WTC11 (cell line): ENCODE results near the gene TBCB. TPM values are rescaled to one million over a fixed set of nuclear protein-coding genes. Genes with fewer than 3 reads are reported as not detected.

Source experiments
- ATAC-seq: fragments of 200-7000 bp; cut with Tn5 transposase; 2 replicates; pipeline ENCODE4 v1.10.0; 2021; ENCODE audit warnings: mild to moderate bottlenecking, moderate library complexity
- CTCF ChIA-PET: fragments of 300-600 bp; sonication (Branson Sonifier 250); formaldehyde crosslinking; loops from one replicate; lab custom pipeline; 2021; ENCODE audit warnings: antibody characterized with exemption; lab: Charles Lee
- POLR2A ChIA-PET: fragments of 350-600 bp; sonication (Branson Sonifier 250); formaldehyde crosslinking; loops from one replicate; lab custom pipeline; 2021; ENCODE audit warnings: antibody characterized with exemption; lab: Charles Lee
- DNase-seq: peaks from one replicate; pipeline ENCODE4 v3.0.0; 2021; ENCODE audit warnings: low spot score
- H3K27ac Mint-ChIP-seq: 2 replicates; pipeline ENCODE4 v1.8.0; 2021; ENCODE audit warnings: mixed read lengths
- H3K27me3 Mint-ChIP-seq: 2 replicates; pipeline ENCODE4 v1.8.0; 2021; ENCODE audit warnings: low read depth, mild to moderate bottlenecking, moderate library complexity, mixed read lengths
- H3K36me3 Mint-ChIP-seq: 2 replicates; pipeline ENCODE4 v1.8.0; 2021; ENCODE audit warnings: mixed read lengths
- H3K4me1 Mint-ChIP-seq: 2 replicates; pipeline ENCODE4 v1.8.0; 2022; ENCODE audit warnings: mixed read lengths
- H3K4me3 Mint-ChIP-seq: 2 replicates; pipeline ENCODE4 v1.8.0; 2021; ENCODE audit warnings: mild to moderate bottlenecking, moderate library complexity, mixed read lengths
- H3K9me3 Mint-ChIP-seq: 2 replicates; pipeline ENCODE4 v1.8.0; 2021; ENCODE audit warnings: mixed read lengths
- ATF1 ChIP-seq: sonication (generic); formaldehyde crosslinking; IDR thresholded peaks from 2 replicates; pipeline ENCODE4 v1.8.1; 2023; ENCODE audit warnings: mild to moderate bottlenecking, moderate library complexity, missing genetic modification reagents
- CBFB ChIP-seq: sonication (generic); formaldehyde crosslinking; IDR thresholded peaks from 2 replicates; pipeline ENCODE4 v1.8.1; 2022; ENCODE audit warnings: mild to moderate bottlenecking, low read depth, missing genetic modification reagents
- EMX1 ChIP-seq: fragments of 250-450 bp; sonication (Bioruptor Pico); IDR thresholded peaks from 2 replicates; pipeline ENCODE4 v1.8.0; 2021; ENCODE audit warnings: mild to moderate bottlenecking
- ESRRA ChIP-seq: sonication (generic); formaldehyde crosslinking; IDR thresholded peaks from 2 replicates; pipeline ENCODE4 v1.8.1; 2022; ENCODE audit warnings: mild to moderate bottlenecking, missing genetic modification reagents, borderline replicate concordance
- GABPB1 ChIP-seq: sonication (generic); formaldehyde crosslinking; IDR thresholded peaks from 2 replicates; pipeline ENCODE4 v1.8.1; 2023; ENCODE audit warnings: mild to moderate bottlenecking, missing genetic modification reagents
- NFE2L1 ChIP-seq: sonication (generic); formaldehyde crosslinking; IDR thresholded peaks from 2 replicates; pipeline ENCODE4 v1.8.1; 2023; ENCODE audit warnings: missing genetic modification reagents
- NFYB ChIP-seq: sonication (generic); formaldehyde crosslinking; conservative IDR thresholded peaks from 2 replicates; pipeline ENCODE4 v1.8.0; 2022; ENCODE audit warnings: low read depth, missing genetic modification reagents
- NR1H2 ChIP-seq: sonication (generic); formaldehyde crosslinking; IDR thresholded peaks from 2 replicates; pipeline ENCODE4 v1.9.0; 2021; ENCODE audit warnings: mild to moderate bottlenecking, moderate library complexity, missing genetic modification reagents
- OVOL2 ChIP-seq: fragments of 250-450 bp; sonication (Bioruptor Pico); IDR thresholded peaks from 2 replicates; pipeline ENCODE4 v1.9.0; 2021; ENCODE audit warnings: mild to moderate bottlenecking, borderline replicate concordance
- TCF7 ChIP-seq: sonication (generic); formaldehyde crosslinking; IDR thresholded peaks from 2 replicates; pipeline ENCODE4 v1.8.0; 2022; ENCODE audit warnings: mild to moderate bottlenecking, low read depth, missing genetic modification reagents, moderate library complexity
- ZNF121 ChIP-seq: sonication (generic); formaldehyde crosslinking; IDR thresholded peaks from 2 replicates; pipeline ENCODE4 v1.8.0; 2023; ENCODE audit warnings: missing genetic modification reagents
- ZNF317 ChIP-seq: sonication (generic); formaldehyde crosslinking; IDR thresholded peaks from 2 replicates; pipeline ENCODE4 v1.8.1; 2023; ENCODE audit warnings: low read depth, mild to moderate bottlenecking, moderate library complexity, missing genetic modification reagents, borderline replicate concordance
- ZNF671 ChIP-seq: fragments of 250-450 bp; sonication (Bioruptor Pico); IDR thresholded peaks from 2 replicates; pipeline ENCODE4 v1.8.0; 2021; ENCODE audit warnings: mild to moderate bottlenecking
- total RNA-seq: library from RNA; stranded (reverse); gene quantifications from 3 replicates; pipeline ENCODE4 v1.2.3, GENCODE V29; 2021
- TF ChIP-seq, protein P1 (sequence below): sonication (generic); formaldehyde crosslinking; IDR thresholded peaks from 2 replicates; pipeline ENCODE4 v1.8.0; 2022; ENCODE audit warnings: mild to moderate bottlenecking, missing genetic modification reagents
- TF ChIP-seq, protein P2 (sequence below): sonication (generic); formaldehyde crosslinking; IDR thresholded peaks from 2 replicates; pipeline ENCODE4 v1.8.1; 2023; ENCODE audit warnings: mild to moderate bottlenecking, missing genetic modification reagents, moderate library complexity
- TF ChIP-seq, protein P3 (sequence below): sonication (generic); formaldehyde crosslinking; IDR thresholded peaks from 2 replicates; pipeline ENCODE4 v1.8.0; 2022; ENCODE audit warnings: mild to moderate bottlenecking, missing genetic modification reagents
- TF ChIP-seq, protein P4 (sequence below): fragments of 250-450 bp; sonication (Bioruptor Pico); IDR thresholded peaks from 2 replicates; pipeline ENCODE4 v1.8.0; 2021; ENCODE audit warnings: mild to moderate bottlenecking
- TF ChIP-seq, protein P5 (sequence below): sonication (generic); formaldehyde crosslinking; IDR thresholded peaks from 2 replicates; pipeline ENCODE4 v1.8.1; 2022; ENCODE audit warnings: low read depth, missing genetic modification reagents, borderline replicate concordance
- TF ChIP-seq, protein P6 (sequence below): fragments of 250-450 bp; sonication (Bioruptor Pico); IDR thresholded peaks from 2 replicates; pipeline ENCODE4 v1.9.0; 2021; ENCODE audit warnings: mild to moderate bottlenecking
- TF ChIP-seq, protein P7 (sequence below): sonication (generic); formaldehyde crosslinking; conservative IDR thresholded peaks from 2 replicates; pipeline ENCODE4 v1.8.1; 2022; ENCODE audit warnings: mild to moderate bottlenecking, missing genetic modification reagents
- TF ChIP-seq, protein P8 (sequence below): fragments of 250-450 bp; sonication (Bioruptor Pico); IDR thresholded peaks from 2 replicates; pipeline ENCODE4 v1.9.0; 2021; ENCODE audit warnings: moderate library complexity, mild to moderate bottlenecking, inconsistent platforms, borderline replicate concordance

The TBCB gene
- total RNA-seq, 1 experiment from 2014 or later = 182 TPM

DNA sequence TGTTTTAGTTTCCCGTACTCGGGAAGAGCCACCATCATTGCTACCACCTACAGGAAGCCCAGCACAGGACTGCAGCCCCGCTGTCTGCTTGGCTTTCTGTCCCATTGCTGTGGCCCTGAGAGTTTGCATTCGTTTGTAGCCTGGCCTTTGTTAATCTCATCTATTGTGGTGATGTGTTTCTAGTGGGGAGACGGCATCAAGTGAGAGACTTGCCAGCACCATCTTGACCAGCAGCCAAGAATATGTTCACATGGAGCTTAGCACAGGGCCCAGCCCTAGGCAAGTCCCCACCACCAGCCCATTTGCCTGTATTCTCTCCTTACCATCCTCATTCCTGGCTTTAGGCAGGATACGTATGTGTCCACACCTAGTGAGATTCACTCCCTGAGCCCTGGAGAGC is 21.6 kb upstream of the TBCB start:
- no peaks in the 10 kb centered on the region for H3K4me1 Mint-ChIP-seq
- no peak for DNase-seq
- TF ChIP-seq ZNF121 (CRISPR knock-in tag) = no peak
- TF ChIP-seq, protein P1, sequence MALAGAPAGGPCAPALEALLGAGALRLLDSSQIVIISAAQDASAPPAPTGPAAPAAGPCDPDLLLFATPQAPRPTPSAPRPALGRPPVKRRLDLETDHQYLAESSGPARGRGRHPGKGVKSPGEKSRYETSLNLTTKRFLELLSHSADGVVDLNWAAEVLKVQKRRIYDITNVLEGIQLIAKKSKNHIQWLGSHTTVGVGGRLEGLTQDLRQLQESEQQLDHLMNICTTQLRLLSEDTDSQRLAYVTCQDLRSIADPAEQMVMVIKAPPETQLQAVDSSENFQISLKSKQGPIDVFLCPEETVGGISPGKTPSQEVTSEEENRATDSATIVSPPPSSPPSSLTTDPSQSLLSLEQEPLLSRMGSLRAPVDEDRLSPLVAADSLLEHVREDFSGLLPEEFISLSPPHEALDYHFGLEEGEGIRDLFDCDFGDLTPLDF (CRISPR knock-in tag) = no peak
- TF ChIP-seq, protein P2, sequence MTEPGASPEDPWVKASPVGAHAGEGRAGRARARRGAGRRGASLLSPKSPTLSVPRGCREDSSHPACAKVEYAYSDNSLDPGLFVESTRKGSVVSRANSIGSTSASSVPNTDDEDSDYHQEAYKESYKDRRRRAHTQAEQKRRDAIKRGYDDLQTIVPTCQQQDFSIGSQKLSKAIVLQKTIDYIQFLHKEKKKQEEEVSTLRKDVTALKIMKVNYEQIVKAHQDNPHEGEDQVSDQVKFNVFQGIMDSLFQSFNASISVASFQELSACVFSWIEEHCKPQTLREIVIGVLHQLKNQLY (CRISPR knock-in tag) = no peak
- no peak for TF ChIP-seq OVOL2 (CRISPR knock-in tag)
- TF ChIP-seq ZNF317 (CRISPR knock-in tag) = no peak
- TF ChIP-seq, all 79 proteins: peak for 0
- Mint-ChIP-seq H3K9me3 (no peaks in the 10 kb centered on the region), H3K4me3 (no peak overlapping the region), H3K27me3 (no peaks in the 10 kb centered on the region), H3K27ac (no peak overlapping the region), H3K36me3 (peaks cover 44% of the 10 kb centered on the region)
- ChIA-PET POLR2A (no interaction called here), CTCF (no interaction called here)
- no peak for ATAC-seq

DNA sequence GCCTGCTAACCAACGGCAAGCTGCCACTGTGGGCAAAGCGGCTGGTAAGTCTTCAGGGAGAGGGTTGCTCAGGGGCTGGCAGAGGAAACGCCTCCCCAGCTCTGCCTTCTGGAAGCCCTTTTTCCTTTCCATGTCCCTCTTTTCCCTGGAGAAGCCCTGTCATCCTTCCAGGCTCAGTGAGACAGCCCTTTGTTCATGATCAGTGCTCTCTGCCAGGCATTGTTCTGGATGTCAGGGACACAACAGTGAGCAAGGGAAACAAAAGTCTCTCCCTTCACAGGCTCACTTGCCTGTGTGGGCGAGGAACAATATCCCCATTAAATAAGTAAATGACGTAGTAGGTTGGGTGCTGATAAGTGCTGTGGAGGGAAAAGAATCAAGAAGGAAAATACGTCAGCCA is 18.2 kb upstream of the TBCB start:
- peaks cover 40% of the 10 kb centered on the region for H3K36me3 Mint-ChIP-seq
- H3K4me3 Mint-ChIP-seq = no peak overlapping the region
- no peaks in the 10 kb centered on the region for H3K9me3 Mint-ChIP-seq
- no peak for ATAC-seq
- POLR2A ChIA-PET = no interaction called here
- H3K27ac Mint-ChIP-seq = peak overlapping the region; percentile 57; the same call in 1 of the 2 replicates
- no peak for DNase-seq
- CTCF ChIA-PET = no interaction called here
- no peaks in the 10 kb centered on the region for H3K27me3 Mint-ChIP-seq
- H3K4me1 Mint-ChIP-seq = no peaks in the 10 kb centered on the region
- TF ChIP-seq ESRRA (no peak), CBFB (CRISPR knock-in tag) (no peak), NFE2L1 (CRISPR knock-in tag) (no peak), NFYB (no peak), ATF1 (CRISPR knock-in tag) (no peak), TCF7 (no peak), EMX1 (CRISPR knock-in tag) (no peak), NR1H2 (CRISPR knock-in tag) (no peak), OVOL2 (CRISPR knock-in tag) (no peak), GABPB1 (no peak), ZNF671 (CRISPR knock-in tag) (no peak), ZNF121 (CRISPR knock-in tag) (no peak)
- TF ChIP-seq, protein P3, sequence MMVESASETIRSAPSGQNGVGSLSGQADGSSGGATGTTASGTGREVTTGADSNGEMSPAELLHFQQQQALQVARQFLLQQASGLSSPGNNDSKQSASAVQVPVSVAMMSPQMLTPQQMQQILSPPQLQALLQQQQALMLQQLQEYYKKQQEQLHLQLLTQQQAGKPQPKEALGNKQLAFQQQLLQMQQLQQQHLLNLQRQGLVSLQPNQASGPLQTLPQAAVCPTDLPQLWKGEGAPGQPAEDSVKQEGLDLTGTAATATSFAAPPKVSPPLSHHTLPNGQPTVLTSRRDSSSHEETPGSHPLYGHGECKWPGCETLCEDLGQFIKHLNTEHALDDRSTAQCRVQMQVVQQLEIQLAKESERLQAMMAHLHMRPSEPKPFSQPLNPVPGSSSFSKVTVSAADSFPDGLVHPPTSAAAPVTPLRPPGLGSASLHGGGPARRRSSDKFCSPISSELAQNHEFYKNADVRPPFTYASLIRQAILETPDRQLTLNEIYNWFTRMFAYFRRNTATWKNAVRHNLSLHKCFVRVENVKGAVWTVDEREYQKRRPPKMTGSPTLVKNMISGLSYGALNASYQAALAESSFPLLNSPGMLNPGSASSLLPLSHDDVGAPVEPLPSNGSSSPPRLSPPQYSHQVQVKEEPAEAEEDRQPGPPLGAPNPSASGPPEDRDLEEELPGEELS (CRISPR knock-in tag) = no peak
- TF ChIP-seq, protein P4, sequence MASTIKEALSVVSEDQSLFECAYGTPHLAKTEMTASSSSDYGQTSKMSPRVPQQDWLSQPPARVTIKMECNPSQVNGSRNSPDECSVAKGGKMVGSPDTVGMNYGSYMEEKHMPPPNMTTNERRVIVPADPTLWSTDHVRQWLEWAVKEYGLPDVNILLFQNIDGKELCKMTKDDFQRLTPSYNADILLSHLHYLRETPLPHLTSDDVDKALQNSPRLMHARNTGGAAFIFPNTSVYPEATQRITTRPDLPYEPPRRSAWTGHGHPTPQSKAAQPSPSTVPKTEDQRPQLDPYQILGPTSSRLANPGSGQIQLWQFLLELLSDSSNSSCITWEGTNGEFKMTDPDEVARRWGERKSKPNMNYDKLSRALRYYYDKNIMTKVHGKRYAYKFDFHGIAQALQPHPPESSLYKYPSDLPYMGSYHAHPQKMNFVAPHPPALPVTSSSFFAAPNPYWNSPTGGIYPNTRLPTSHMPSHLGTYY (CRISPR knock-in tag) = no peak
- TF ChIP-seq, protein P5, sequence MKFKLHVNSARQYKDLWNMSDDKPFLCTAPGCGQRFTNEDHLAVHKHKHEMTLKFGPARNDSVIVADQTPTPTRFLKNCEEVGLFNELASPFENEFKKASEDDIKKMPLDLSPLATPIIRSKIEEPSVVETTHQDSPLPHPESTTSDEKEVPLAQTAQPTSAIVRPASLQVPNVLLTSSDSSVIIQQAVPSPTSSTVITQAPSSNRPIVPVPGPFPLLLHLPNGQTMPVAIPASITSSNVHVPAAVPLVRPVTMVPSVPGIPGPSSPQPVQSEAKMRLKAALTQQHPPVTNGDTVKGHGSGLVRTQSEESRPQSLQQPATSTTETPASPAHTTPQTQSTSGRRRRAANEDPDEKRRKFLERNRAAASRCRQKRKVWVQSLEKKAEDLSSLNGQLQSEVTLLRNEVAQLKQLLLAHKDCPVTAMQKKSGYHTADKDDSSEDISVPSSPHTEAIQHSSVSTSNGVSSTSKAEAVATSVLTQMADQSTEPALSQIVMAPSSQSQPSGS (CRISPR knock-in tag) = no peak
- TF ChIP-seq, protein P6, sequence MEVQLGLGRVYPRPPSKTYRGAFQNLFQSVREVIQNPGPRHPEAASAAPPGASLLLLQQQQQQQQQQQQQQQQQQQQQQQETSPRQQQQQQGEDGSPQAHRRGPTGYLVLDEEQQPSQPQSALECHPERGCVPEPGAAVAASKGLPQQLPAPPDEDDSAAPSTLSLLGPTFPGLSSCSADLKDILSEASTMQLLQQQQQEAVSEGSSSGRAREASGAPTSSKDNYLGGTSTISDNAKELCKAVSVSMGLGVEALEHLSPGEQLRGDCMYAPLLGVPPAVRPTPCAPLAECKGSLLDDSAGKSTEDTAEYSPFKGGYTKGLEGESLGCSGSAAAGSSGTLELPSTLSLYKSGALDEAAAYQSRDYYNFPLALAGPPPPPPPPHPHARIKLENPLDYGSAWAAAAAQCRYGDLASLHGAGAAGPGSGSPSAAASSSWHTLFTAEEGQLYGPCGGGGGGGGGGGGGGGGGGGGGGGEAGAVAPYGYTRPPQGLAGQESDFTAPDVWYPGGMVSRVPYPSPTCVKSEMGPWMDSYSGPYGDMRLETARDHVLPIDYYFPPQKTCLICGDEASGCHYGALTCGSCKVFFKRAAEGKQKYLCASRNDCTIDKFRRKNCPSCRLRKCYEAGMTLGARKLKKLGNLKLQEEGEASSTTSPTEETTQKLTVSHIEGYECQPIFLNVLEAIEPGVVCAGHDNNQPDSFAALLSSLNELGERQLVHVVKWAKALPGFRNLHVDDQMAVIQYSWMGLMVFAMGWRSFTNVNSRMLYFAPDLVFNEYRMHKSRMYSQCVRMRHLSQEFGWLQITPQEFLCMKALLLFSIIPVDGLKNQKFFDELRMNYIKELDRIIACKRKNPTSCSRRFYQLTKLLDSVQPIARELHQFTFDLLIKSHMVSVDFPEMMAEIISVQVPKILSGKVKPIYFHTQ (CRISPR knock-in tag) = no peak
- TF ChIP-seq, protein P7, sequence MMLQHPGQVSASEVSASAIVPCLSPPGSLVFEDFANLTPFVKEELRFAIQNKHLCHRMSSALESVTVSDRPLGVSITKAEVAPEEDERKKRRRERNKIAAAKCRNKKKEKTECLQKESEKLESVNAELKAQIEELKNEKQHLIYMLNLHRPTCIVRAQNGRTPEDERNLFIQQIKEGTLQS (CRISPR knock-in tag) = no peak
- TF ChIP-seq, protein P8, sequence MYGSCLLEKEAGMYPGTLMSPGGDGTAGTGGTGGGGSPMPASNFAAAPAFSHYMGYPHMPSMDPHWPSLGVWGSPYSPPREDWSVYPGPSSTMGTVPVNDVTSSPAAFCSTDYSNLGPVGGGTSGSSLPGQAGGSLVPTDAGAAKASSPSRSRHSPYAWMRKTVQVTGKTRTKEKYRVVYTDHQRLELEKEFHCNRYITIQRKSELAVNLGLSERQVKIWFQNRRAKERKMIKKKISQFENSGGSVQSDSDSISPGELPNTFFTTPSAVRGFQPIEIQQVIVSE (CRISPR knock-in tag) = no peak
